HG03521 (cell line): ENCODE measurements around the gene HDAC11.
"Not testable (repeated sequence)": the region's sequence is repeated elsewhere in the genome, so short reads cannot be mapped to it uniquely, and the experiment has no call there.

Experiments used
- ATAC-seq: cut with Tn5 transposase; IDR thresholded peaks from one replicate; pipeline ENCODE4 v1.9.1; 2021; ENCODE audit warnings: mild to moderate bottlenecking, moderate library complexity; ENCODE audit not compliant: unreplicated experiment

HDAC11 gene, protein sequence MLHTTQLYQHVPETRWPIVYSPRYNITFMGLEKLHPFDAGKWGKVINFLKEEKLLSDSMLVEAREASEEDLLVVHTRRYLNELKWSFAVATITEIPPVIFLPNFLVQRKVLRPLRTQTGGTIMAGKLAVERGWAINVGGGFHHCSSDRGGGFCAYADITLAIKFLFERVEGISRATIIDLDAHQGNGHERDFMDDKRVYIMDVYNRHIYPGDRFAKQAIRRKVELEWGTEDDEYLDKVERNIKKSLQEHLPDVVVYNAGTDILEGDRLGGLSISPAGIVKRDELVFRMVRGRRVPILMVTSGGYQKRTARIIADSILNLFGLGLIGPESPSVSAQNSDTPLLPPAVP

DNA sequence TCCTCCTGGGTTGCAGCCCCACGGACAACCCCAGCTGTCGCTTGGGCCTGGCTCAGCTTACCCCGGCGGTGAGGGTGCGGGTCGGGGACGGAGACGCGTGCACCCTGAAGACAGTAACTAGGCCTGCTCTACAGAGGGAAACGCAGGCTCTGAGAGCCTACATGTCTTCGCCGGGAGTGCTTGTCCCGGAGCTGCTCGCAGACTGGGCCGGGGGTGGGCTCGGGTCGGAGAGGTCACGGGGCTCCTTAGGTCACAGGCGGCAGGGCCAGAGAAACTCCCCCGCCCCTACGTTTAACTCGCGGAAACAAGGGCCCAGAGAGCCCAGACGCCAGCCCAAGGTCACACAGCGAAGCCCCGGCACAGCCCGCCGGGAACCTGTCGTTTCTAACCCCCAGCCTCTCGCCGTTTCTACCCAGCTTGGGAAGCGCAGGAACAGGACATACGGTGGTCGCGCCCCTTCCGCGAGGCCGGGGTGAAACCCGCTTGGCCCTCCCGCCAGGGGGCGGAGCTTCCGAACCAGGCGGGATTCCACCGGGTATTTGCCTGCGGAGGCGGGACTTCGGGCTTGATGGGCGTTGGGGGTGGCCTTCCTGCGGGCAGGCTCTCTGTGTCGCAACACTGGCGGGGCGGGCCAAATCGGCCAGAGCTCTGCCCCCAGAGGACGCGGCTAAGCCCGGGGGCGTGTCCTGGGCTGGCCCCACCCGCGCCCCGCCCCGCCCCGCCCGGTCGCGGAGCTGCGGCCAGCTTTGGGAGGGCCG lies at the start of gene HDAC11:
Gene HDAC11, plus strand, starts transcription at position 725 of the 758 bp plus-strand sequence. CDS start 42 bp downstream, outside the sequence.
- ATAC-seq = peak; percentile 97

DNA sequence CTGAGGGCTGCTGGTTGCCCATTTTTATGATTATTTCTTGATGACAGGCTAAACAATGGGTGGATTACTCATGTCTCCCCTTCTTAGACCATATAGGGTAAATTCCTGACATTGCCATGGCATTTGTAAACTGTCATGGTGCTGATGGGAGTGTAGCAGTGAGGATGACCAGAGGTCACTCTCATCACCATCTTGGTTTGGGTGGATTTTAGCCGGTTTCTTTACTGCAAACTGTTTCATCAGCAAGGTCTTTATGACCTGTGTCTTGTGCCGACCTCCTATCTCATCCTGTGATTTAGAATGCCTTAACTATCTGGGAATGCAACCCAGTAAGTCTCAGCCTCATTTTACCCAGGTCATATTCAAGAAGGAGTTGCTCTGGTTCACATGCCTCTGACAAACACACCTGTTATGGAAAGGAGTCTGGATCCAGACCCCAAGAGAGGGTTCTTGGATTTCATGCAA lies 49.7 kb upstream of the HDAC11 start:
- not testable (repeated sequence) for ATAC-seq

DNA sequence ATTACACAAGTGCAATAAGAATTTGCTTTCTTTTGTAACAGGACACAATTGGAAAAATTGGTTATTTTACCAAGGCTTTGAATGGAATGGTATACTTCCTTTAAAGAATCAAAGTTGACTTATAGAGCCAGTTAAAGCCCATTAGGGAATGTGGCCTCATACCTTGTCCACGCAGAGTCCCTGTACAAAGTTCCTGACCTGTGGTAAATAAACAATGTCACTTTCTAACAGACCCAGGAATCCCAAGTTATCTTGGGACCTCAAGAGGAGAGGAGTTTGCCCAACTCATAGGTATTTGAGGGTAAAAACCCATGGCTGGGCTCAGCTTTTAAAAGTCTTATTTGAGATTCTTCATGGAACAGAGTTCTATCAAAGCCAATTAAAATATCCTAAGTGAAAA lies 48.0 kb upstream of the HDAC11 start:
- no peak for ATAC-seq

DNA sequence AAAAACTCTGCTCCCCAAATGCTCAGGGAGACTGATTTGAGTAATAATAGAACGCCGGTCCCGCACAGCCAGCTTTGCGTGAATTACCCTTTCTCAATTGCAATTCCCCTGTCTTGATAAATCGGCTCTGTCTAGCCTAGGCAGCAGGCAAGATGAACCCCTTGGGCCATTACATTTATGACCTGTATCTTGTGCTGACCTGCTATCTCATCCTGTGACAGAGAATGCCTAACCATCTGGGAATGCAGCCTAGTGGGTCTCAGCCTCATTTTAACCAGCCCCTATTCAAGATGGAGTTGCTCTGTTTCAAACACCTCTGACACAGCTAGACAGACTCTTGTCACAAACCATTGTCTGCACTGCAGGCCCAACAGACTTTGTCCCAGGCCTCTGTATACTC lies 46.2 kb upstream of the HDAC11 start:
- ATAC-seq = no peak

DNA sequence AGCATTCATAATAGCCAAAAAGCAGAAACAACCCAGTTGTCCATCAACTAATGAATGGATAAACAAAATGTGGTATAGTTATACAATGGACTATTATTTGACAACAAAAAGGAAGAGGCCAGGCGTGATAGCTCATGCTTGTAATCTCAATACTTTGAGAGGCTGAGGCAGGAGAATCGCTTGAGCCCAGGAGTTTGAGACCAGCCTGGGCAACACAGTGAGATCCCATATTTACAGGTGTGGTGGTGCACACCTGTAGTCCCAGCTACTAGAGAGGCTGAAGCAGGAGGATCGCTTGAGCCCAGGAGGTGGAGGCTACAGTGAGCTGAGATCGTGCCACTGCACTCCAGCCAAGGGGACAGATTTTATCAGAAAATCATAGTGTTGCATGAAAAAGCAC lies 43.9 kb upstream of the HDAC11 start:
- ATAC-seq = not testable (repeated sequence)

DNA sequence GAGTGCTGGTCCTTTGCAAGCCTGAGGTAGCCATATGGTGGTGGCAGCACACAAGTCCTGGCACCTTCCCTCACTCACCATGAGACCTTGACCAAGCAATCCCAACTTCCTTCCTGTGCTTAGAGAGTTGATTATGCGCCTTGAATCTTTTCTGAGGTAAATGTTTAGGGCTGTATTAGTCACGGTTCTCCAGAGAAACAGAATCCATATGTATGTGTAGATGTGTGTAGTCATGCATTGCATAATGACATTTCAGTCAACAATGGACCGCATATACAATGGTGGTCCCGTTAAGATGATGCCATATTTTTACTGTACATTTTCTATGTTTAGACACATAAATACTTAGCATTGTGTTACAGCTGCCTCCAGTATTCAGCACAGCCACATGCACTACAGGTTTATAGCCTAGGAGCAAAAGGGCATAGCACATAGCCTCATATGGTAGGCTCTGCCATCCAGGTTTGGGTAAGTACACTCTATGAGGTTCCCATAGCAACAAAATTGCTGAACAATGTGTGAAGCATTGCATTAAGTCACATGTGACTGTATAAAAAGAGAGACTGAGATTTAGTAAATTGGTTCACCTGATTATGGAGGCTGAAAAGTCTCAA lies 39.8 kb upstream of the HDAC11 start:
- ATAC-seq = no peak

DNA sequence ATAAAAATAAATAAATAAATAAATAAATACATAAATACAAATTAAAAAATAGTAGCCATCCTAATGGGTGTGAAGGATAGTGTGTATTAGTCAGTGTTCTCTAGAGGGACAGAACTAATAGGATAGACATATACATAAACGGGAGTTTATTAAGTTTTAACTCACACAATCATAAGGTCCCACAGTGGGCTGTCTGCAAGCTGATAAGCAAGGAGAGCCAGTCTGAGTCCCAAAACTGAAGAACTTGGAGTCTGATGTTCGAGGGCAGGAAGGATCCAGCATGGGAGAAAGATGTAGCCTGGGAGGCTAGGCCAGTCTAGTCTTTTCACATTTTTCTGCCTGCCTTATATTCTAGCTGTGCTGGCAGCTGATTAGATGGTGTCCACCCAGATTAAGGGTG lies 37.2 kb upstream of the HDAC11 start:
- not testable (repeated sequence) for ATAC-seq

DNA sequence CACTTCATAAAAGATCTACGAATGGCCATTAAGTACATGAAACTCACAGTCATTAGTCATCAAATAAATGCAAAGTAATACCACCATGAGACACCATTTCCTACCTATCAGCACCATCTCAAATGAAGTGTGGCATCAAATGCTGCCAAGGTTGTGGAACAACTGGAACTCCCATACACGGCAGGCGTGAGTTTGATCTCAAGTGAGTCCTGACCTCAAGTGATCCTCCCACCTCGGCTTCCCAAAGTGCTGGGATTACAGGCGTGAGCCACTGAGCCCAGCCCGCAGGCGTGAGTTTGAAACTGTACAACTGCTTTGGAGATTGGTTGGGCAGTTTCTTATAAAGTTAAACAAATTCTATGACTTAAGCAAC lies 28.8 kb upstream of the HDAC11 start:
- ATAC-seq = peak; percentile 2

DNA sequence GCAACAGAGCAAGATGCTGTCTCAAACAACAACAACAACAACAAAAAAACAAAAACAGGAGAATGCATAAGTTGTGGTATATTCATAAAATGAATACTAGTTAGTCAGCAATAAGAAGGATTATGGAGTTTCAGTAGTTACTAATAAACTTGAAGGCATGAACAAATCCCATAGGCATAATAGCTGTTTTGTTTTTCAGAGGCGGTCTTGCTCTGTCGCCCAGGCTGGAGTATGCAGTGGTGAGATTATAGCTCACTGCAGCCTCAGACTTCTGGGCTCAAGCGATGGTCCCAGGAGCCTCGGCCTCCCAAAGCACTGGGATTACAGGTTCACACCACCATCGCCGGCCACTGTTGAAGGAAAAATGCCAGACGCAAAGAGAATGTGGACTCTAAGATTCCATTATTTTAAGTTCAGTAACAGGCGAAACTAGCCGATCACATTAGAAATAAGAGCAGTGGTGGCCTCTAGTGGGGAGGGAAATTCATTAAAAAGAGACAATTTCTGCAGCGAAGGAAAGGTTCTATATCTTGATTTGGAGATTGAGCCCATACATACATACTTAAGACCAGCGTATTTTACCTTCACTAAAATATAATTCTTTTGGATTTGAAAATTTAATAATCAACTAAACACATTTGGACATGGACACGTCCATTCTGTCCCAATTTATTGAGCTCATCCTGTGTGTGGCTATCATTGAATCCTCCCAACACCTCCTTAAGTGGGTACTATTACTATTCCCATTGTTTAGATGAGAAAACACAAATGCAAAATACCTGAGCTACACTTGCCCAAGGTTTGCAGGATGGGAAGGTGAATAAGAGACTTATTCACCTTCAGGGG lies 27.4 kb upstream of the HDAC11 start:
- no peak for ATAC-seq

DNA sequence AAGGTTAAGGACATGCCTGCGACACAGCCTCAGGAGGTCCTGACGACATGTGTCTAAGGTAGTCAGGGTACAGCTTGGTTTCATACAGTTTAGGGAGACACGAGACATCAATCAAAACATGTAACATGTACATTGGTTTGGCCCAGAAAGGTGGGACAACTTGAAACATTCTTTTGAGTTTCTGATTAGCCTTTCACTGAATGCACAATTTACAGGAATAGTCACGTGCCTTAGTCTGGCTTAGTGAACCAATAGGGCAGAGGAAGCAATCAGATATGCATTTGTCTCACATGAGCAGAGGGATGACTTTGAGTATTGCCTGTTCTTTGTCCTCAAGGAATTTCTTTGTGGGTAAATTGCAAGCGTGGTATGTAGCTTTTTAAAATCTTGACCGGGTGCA lies 24.5 kb upstream of the HDAC11 start:
- ATAC-seq = no peak

DNA sequence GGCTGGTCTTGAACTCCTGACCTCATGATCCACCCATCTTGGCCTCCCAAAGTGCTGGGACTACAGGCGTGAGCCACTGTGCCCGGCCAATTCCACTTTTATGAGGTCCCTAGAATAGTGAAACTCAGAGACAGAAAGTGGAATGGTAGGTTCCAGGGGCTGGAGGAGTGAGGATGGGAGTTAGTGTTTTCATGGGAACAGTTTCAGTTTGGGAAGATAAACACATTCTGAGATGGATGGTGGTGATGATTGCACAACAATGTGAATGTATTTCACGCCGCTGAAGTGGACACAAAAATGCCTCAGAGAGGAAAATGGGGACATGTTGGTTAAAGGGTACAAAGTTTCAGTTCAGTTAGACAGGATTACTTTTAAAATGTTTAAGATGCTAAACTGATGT lies 22.5 kb upstream of the HDAC11 start:
- no peak for ATAC-seq

DNA sequence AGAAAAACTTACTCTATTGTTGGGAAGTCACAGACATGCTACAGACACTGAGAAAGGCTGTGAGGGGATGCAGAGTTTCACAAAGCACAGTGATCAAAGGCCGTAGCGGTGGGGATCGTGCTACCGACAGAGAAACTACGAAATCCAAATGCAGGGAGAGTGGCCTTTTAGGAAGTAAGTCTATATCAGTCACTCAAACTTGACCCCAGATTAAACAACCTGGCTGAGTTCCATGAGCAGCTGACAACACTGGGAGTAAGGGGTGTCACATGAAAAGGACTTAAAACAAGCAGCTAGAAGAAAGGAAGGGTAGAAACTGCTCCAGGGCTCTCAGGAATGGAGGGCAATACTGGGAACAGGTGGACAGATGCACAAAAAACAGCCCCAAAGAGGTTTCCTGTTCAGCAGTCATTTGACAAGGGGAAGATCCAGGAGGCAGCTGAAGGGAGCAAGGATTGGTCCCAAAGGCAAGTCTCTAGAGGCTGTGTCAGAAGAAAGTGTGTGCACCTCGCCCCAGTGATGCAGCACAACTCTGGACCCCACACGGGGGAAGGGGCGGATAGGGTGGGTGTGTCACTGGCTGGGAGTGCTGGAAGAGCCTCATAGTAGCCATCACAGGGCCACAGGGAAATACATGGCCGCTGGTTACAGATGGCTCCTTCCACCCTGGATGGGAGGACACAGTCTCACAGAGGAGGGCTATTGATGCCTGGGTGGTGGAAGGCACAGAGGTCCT lies 20.3 kb upstream of the HDAC11 start:
- no peak for ATAC-seq

DNA sequence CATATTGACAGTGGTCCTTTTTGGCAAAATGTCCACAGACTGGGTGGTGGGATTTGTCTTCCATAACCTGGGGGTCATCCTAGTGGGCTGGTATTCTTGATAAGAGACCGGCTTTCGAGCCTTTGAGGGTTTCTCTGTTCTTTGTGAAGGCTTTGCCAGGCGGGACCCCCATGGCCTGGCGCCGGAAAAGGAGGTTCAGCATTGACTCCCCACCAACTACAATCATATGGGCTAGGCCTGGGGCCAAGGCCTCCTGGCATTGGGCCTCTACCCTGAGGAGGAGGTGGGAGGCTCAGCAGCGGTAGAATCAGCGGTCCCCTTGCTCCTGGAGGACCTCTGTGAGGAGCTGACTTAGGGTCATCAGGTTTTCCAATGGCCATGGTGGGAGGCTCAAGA lies 19.8 kb upstream of the HDAC11 start:
- no peak for ATAC-seq

DNA sequence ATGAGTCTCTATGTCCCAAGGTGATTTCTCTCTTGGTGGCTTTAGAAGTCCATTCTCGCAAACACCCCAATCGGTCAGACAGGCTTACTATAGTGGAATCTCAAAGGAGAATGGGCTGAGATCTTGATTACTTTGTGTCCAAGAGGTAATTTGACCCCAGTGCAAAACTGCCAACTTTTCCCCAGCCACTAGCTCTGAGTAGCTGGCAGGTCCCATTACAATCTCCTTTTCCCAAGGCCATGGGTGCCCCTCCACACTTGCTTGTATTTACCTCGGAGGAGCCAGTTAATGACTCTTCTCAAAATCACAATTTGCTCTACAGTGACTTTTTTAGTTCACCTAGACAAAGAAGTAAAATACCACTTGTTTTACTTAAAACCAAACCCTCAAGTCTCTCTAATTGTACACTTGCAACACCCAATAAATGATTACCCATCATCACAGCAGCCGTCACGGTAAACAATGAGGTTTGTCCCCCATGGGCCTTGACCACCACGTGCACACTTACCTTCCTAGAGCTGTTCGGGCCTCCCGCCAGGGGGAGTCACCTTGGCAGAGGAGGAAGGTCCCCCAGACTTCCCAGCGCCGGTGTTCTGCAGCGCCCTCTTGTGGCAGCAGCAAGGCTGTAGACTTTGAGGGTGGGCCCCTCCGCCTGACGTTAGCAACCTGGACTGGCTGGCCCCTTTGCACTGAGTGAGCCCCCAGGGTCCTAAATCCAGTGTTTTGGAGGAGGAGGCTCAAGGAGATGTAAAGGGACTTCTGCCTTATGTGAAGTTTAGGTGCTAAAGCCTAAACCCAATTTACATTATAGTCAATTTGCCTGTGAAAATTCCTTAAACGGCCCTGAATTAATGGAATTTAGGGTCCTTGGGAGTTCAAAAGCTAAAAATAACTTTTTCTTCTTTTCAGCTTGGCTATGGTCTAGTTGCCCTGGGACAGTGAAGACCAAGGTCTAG lies 18.7 kb upstream of the HDAC11 start:
- no peak for ATAC-seq

DNA sequence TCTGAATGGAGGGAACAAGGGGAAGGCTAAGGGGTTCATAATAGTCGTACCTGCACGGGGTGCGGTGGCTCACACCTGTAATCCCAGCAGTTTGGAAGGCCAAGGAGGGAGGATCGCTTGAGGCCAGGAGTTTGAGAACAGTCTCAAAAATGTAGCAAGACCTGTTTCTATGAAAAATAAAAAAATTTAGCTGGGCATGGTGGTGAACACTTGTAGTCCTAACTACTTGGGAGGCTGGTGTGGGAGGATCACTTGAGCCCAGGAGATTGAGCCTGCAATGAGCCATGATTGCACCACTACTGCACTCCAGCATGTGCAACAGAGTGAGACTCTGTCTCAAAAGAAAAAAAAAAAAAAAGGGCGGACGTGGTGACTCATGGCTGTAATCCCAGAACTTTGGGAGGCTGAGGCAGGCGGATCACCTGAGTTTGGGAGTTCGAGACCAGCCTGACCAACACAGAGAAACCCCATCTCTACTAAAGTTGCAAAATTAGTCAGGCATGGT lies 17.9 kb upstream of the HDAC11 start:
- ATAC-seq = no peak

DNA sequence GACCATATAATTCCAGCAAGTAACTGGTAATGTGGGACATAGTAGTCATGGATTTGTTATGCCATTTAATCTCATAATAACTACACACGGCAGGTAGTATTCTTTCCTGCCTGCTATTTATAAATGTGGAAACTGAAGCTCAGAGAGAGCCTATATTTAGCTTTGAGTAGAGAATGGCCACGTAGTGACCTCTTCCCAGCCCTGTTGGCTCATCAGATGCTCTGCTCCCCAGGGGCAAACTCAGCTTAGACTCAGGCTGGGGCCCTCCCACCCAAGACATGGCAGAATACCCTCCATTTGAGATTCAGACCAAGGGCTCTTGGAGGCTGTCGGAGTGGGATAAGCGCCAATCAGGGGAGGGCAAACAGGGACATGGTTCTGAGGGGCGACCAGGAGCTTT lies 17.3 kb upstream of the HDAC11 start:
- no peak for ATAC-seq

DNA sequence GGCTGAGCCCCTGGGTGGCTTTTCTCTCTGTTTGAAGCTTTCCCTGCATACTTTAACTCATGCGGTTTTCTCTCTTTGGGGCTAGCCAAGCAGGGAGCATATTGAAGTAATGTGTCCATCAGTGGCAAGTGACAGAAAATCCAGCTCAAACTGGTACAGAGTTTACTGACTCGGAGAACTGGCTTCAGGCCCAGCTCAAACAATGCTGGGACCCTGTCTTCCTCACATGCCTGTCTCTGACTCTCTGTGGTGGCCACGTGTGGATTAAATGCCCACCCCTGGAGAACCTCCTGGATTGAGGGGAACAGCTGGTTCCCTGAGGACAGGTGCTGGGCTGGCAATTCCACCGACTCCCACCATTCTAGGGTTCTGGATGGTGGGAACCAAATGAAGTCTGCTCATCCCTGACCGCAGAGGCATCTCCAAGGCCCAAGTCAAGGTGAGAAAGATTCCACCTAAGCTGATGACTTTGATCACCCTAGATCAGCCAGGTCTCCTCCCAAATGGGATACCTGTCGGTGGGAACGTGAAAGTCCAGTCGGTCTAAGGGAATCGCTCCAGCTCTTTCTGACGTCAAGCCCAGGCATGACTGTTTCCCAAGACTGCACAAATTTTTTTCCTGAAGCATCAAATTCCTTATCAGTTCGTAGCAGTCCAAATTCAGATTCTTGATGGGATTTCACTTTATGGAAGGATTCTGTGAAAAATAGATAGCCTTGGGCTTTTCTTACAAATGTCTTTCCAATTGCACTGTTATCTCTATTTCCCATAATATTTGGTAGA lies 16.3 kb upstream of the HDAC11 start:
- ATAC-seq = no peak

DNA sequence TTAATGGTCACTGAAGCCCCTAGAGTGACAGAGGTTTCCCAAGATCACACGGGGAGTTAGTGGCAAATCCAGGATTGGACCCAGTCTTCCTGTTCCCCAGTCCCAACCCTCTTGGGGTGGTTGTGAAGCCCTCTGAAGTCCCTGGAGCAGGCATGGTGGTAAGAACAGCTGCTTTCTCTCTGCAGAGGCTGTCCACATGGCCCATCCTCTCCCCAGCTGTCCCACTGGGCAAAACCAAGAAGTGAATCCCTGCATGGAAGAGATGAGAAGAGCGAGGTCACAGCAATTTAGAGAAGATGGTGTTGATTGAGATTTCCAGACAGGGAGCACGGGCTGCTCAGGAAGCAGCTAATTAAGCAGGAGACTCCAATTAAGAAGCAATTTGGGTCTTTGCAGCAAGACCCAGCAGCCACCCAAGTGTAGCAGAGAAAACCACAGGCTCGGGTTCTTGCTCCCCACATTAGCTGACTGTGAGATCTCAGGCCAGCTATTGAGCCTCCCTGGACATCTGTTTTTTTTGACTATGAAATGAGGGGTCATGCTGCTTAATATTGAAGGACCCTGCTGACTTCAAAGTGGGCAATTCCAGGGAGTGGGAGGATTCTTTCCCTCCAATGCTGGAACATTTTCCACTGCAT lies 14.8 kb upstream of the HDAC11 start:
- ATAC-seq = no peak
